K562 (cell line): ENCODE measurements around the gene MBD3. TPM values are rescaled to one million over a fixed set of nuclear protein-coding genes. Genes with fewer than 3 reads are reported as not detected.
A peak's percentile ranks its signal among the peaks of the same experiment; 100 is the strongest.

Source experiments
- ATAC-seq: fragments of 200-7000 bp; cut with Tn5 transposase; 3 replicates; pipeline ENCODE4 v1.9.1; 2020; ENCODE audit warnings: moderate library complexity
- BruUV-seq: library from RNA; stranded (reverse); fragments of 400-500 nt; replicated peaks from 2 replicates; lab custom pipeline; 2021; lab: Mats Ljungman, UMichigan
- CTCF ChIA-PET: fragments of 300-600 bp; formaldehyde crosslinking; extraction: SDS; loops from one replicate; lab custom pipeline; 2021; ENCODE audit warnings: low intra/inter-chr PET ratio; lab: Yijun Ruan, JAX
- POLR2A ChIA-PET: fragments of 300-600, 350-650 bp; sonication (Branson Sonifier 250); formaldehyde crosslinking; extraction: SDS; loops from one replicate; lab custom pipeline; 2021; ENCODE audit warnings: antibody characterized with exemption, inconsistent platforms; lab: Yijun Ruan, JAX
- DNase-seq, 4 experiments: peaks; one replicate each; pipeline versions ENCODE4 v3.0.0 to v3.0.0-alpha.2; 2011 to 2018; ENCODE audit warnings: low spot score in 3 of 4, mixed read lengths in 3 of 4; ENCODE audit errors: extremely low read depth in 1 of 4
- FAIRE-seq: peaks from 2 replicates; lab custom pipeline; 2011; peaks lifted over from hg19 to GRCh38; lab: Jason Lieb, UNC
- H2AFZ ChIP-seq: 2 replicates; pipeline ENCODE4 v1.6.0; 2011; ENCODE audit warnings: low read depth, low read length, control low read depth, inconsistent platforms
- H3K27ac ChIP-seq: fragments of 200-600 bp; 3 replicates; pipeline ENCODE4 v1.8.0; 2011; ENCODE audit warnings: low read depth, mild to moderate bottlenecking, control low read depth, inconsistent platforms, low read length, moderate library complexity, mixed read lengths; ENCODE audit errors: extremely low read depth
- H3K27me3 ChIP-seq, 2 experiments: fragments of 300-600 bp in 1 of 2; 2 replicates in 1 of 2; 3 replicates in 1 of 2; pipeline versions ENCODE4 v1.6.0 to v1.8.0; 2011; ENCODE audit warnings: inconsistent platforms in 2 of 2, low read length in 2 of 2, mild to moderate bottlenecking in 1 of 2, mixed read lengths in 1 of 2, moderate library complexity in 1 of 2; ENCODE audit not compliant: control insufficient read depth in 2 of 2, insufficient read depth in 2 of 2
- H3K36me3 ChIP-seq: fragments of 300-600 bp; 3 replicates; pipeline ENCODE4 v1.8.0; 2011; ENCODE audit warnings: mild to moderate bottlenecking, low read length, inconsistent platforms; ENCODE audit not compliant: control insufficient read depth, insufficient read depth
- H3K4me1 ChIP-seq, 2 experiments: fragments of 200-600 bp in 1 of 2; replicated peaks in 1 of 2; 2 replicates in 1 of 2; 3 replicates in 1 of 2; pipeline versions ENCODE4 v1.5.1 to v1.8.0; 2011; ENCODE audit warnings: inconsistent platforms in 2 of 2, low read length in 2 of 2, mild to moderate bottlenecking in 1 of 2, mixed read lengths in 1 of 2, moderate library complexity in 1 of 2; ENCODE audit not compliant: control insufficient read depth in 2 of 2, insufficient read depth in 2 of 2
- H3K4me2 ChIP-seq: 2 replicates; pipeline ENCODE4 v1.6.1; 2011; ENCODE audit warnings: low read length, control low read depth, inconsistent platforms, mixed read lengths; ENCODE audit not compliant: insufficient read depth
- H3K4me3 ChIP-seq: fragments of 200-600 bp; sonication (generic), shearing (Covaris generic); 2 replicates; pipeline ENCODE4 v1.5.1; 2016; ENCODE audit warnings: control low read depth, inconsistent platforms
- H3K79me2 ChIP-seq: fragments of 200-600 bp; 3 replicates; pipeline ENCODE4 v1.8.0; 2011; ENCODE audit warnings: low read length, inconsistent platforms; ENCODE audit not compliant: control insufficient read depth, insufficient read depth
- H3K9ac ChIP-seq, 2 experiments: 2 replicates each; pipeline versions ENCODE4 v1.6.0 to v1.6.1; 2011; ENCODE audit warnings: low read depth in 2 of 2, low read length in 2 of 2, control low read depth in 1 of 2, inconsistent platforms in 1 of 2, mild to moderate bottlenecking in 1 of 2, mixed read lengths in 1 of 2; ENCODE audit not compliant: insufficient read depth in 1 of 2
- H3K9me1 ChIP-seq: one replicate; pipeline ENCODE4 v1.6.0; 2011; ENCODE audit warnings: inconsistent platforms, mild to moderate bottlenecking, low read length, moderate library complexity; ENCODE audit not compliant: control insufficient read depth, insufficient read depth
- H3K9me3 ChIP-seq: replicated peaks from 2 replicates; pipeline ENCODE4 v1.5.1; 2011; ENCODE audit warnings: low read depth, low read length, inconsistent platforms; ENCODE audit not compliant: control insufficient read depth, insufficient read depth
- H4K20me1 ChIP-seq: replicated peaks from 2 replicates; pipeline ENCODE4 v1.6.1; 2011; ENCODE audit warnings: low read length, inconsistent platforms, mixed read lengths; ENCODE audit not compliant: control insufficient read depth, insufficient read depth
- BMI1 ChIP-seq: fragments of 150-350 bp; IDR thresholded peaks from 2 replicates; pipeline ENCODE4 v1.6.1; 2014; ENCODE audit warnings: low read length
- CEBPG ChIP-seq, 3 experiments: fragments of 200-800 bp in 1 of 3; sonication (Bioruptor generic) in 1 of 3; sonication (generic) in 1 of 3; formaldehyde crosslinking in 1 of 3; IDR thresholded peaks in 2 of 3; conservative IDR thresholded peaks in 1 of 3; 2 replicates each; pipeline versions ENCODE4 v1.6.1 to v1.8.0; 2016 to 2022; ENCODE audit warnings: missing compliant biosample characterization in 2 of 3, missing genetic modification characterization in 2 of 3, mild to moderate bottlenecking in 1 of 3, missing genetic modification reagents in 1 of 3
- CXXC5 ChIP-seq: fragments of 250-450 bp; sonication (Bioruptor Pico); IDR thresholded peaks from 2 replicates; pipeline ENCODE4 v1.8.0; 2022; ENCODE audit warnings: inconsistent platforms, mild to moderate bottlenecking, moderate library complexity
- FOXA1 ChIP-seq: fragments of 450-650 bp; IDR thresholded peaks from 2 replicates; pipeline ENCODE4 v1.6.1; 2016; ENCODE audit warnings: mild to moderate bottlenecking, borderline replicate concordance
- MED1 ChIP-seq: sonication (generic); formaldehyde crosslinking; IDR thresholded peaks from 2 replicates; pipeline ENCODE4 v1.8.1; 2023; ENCODE audit warnings: missing genetic modification reagents, borderline replicate concordance
- NELFE ChIP-seq: IDR thresholded peaks from 2 replicates; pipeline ENCODE4 v1.6.1; 2011; ENCODE audit warnings: mild to moderate bottlenecking; ENCODE audit not compliant: insufficient read depth, insufficient read length
- RB1 ChIP-seq: fragments of 450-650 bp; IDR thresholded peaks from 2 replicates; pipeline ENCODE4 v1.6.1; 2017; ENCODE audit warnings: low read depth, mild to moderate bottlenecking
- RBM17 ChIP-seq: fragments of 200-400 bp; formaldehyde crosslinking; IDR thresholded peaks from 2 replicates; pipeline ENCODE4 v1.6.1; 2017; ENCODE audit warnings: low read depth, mild to moderate bottlenecking, low read length, borderline replicate concordance
- SMARCA5 ChIP-seq: fragments of 450-650 bp; IDR thresholded peaks from 2 replicates; pipeline ENCODE4 v1.6.1; 2016
- SMC3 ChIP-seq: conservative IDR thresholded peaks from 2 replicates; pipeline ENCODE4 v1.6.1; 2011; ENCODE audit warnings: low read depth, low read length, improper control_type of control experiment; ENCODE audit not compliant: insufficient read depth
- ZFP36 ChIP-seq: fragments of 150-350 bp; IDR thresholded peaks from 2 replicates; pipeline ENCODE4 v1.6.1; 2018; ENCODE audit warnings: low read length, low read depth; ENCODE audit not compliant: partially characterized antibody
- ZNF217 ChIP-seq: sonication (generic); formaldehyde crosslinking; IDR thresholded peaks from 2 replicates; pipeline ENCODE4 v1.8.0; 2022; ENCODE audit warnings: mild to moderate bottlenecking, missing genetic modification reagents
- ZNF384 ChIP-seq: IDR thresholded peaks from 2 replicates; pipeline ENCODE4 v1.6.1; 2012; ENCODE audit warnings: low read depth, low read length, improper control_type of control experiment
- ZNF445 ChIP-seq: fragments of 250-450 bp; sonication (Bioruptor Pico); IDR thresholded peaks from 2 replicates; pipeline ENCODE4 v1.4.0; 2020; ENCODE audit warnings: low read depth, mild to moderate bottlenecking, moderate library complexity
- whole genome bisulfite sequencing: fragments of 100-300 bp; shearing (Covaris generic); methylation state at CpG from one replicate; pipeline ENCODE4 v1.1.6; 2016; ENCODE audit warnings: low coverage, mixed read lengths; ENCODE audit not compliant: insufficient coverage; ENCODE audit errors: missing lambda C conversion rate; 5-methylcytosine and 5-hydroxymethylcytosine counted together
- in situ Hi-C: fragments of 300-500 bp; cut with MboI; formaldehyde crosslinking; loops from 4 replicates; pipeline ENCODE4 v1.15.0; 2018; ENCODE audit warnings: inconsistent platforms, mixed read lengths
- intact Hi-C: fragments of 100-400 bp; cut with micrococcal nuclease; formaldehyde crosslinking; loops from 2 replicates; pipeline ENCODE4 v1.14.2; 2022
- polyA plus RNA-seq, 8 experiments: library from polyadenylated mRNA; depleted of rRNA in 4 of 8; stranded (reverse) in 5 of 8; unstranded in 3 of 8; fragments of >200 nt; fragmentation: Nextera tagmentation in 2 of 8; fragmentation: Illumina TruSeq in 1 of 8; extraction: Ambion mirVana in 2 of 8; extraction: Trizol in 1 of 8; gene quantifications; 2 replicates each; pipeline versions ENCODE4 v1.2.1 to v1.2.3, GENCODE V29; 2011 to 2014; ENCODE audit warnings: inconsistent platforms in 1 of 8, missing spikeins in 1 of 8
- total RNA-seq, 7 experiments: library from RNA; depleted of rRNA in 6 of 7; stranded (reverse); fragments of >200 nt in 6 of 7; fragmentation: Illumina TruSeq in 2 of 7; extraction: Trizol in 2 of 7; gene quantifications; 2 replicates each; pipeline versions ENCODE4 v1.2.1 to v1.2.3, GENCODE V29; 2011 to 2021; ENCODE audit warnings: low replicate concordance in 1 of 7
- TF ChIP-seq, protein P1 (sequence below): fragments of 200-800 bp; sonication (Bioruptor generic); IDR thresholded peaks from 2 replicates; pipeline ENCODE4 v1.6.1; 2017; ENCODE audit warnings: missing genetic modification characterization, missing compliant biosample characterization
- TF ChIP-seq, protein P2 (sequence below): fragments of 250-450 bp; sonication (Bioruptor Pico); IDR thresholded peaks from 2 replicates; pipeline ENCODE4 v1.5.0; 2022; ENCODE audit warnings: mild to moderate bottlenecking

MBD3 gene
- total and polyA plus RNA-seq, 9 of the 15 experiments (the other 6 are each of a cell fraction or from before 2014, with no cell fraction given) = 0.24 to 137 (median 30.9) TPM

DNA sequence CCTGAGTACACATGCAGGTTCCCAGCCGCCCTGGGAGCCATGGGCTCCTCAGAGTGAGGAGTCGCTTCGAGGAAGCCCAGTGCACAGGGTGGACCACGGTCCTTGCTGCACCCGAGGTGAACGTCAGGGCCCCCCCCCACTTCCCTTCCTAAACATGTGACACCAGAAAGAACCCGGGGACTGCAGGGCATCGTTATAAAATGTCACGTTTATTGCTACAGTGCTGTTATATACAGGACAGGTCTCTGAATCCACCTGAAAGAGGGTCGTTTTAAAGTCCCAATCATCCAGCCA, 16.4 kb upstream of the MBD3 start:
- ChIA-PET POLR2A (interaction anchor here (0.7 kb wide), 1 partner anchor 1171 kb away, joined by 3 read pairs; no protein-coding TSS in a partner anchor), CTCF (no interaction called here)
- no peak overlapping the region for H3K4me3 ChIP-seq
- intact Hi-C loops (loop anchor here (5.0 to 10.0 kb wide), 3 partner anchors 43 to 158 kb away; partner anchors contain the start of gene TCF3), in situ Hi-C loops (no loop called here)
- BruUV-seq = no TSS peak
- FAIRE-seq = peak; percentile 42
- H3K9me3 ChIP-seq = no peaks in the 10 kb centered on the region
- H3K4me1 ChIP-seq = peaks cover 4 to 62% of the 10 kb centered on the region in 2 experiments; a peak in 4 of 5 replicates
- H3K27me3 ChIP-seq = no peaks in the 10 kb centered on the region
- no peak overlapping the region for H3K4me2 ChIP-seq
- no peak for ATAC-seq
- no peak overlapping the region for H3K27ac ChIP-seq
- TF ChIP-seq RB1 = no peak
- no peak for TF ChIP-seq ZNF384
- no peak for TF ChIP-seq SMC3
- TF ChIP-seq CEBPG (CRISPR knock-in tag; IDR thresholded peaks at IDR 0.05) = no peak
- TF ChIP-seq CEBPG (tag; conservative IDR thresholded peaks at IDR 0.05 in 1 of 2, IDR thresholded peaks at IDR 0.05 in 1 of 2) = no peak
- no peak for TF ChIP-seq ZNF217 (CRISPR knock-in tag)
- TF ChIP-seq RBM17 = no peak
- TF ChIP-seq FOXA1 = no peak
- no peak for TF ChIP-seq MED1 (CRISPR knock-in tag)
- no peak for TF ChIP-seq ZNF445
- TF ChIP-seq NELFE = no peak
- no peak for TF ChIP-seq BMI1
- TF ChIP-seq, protein P1, sequence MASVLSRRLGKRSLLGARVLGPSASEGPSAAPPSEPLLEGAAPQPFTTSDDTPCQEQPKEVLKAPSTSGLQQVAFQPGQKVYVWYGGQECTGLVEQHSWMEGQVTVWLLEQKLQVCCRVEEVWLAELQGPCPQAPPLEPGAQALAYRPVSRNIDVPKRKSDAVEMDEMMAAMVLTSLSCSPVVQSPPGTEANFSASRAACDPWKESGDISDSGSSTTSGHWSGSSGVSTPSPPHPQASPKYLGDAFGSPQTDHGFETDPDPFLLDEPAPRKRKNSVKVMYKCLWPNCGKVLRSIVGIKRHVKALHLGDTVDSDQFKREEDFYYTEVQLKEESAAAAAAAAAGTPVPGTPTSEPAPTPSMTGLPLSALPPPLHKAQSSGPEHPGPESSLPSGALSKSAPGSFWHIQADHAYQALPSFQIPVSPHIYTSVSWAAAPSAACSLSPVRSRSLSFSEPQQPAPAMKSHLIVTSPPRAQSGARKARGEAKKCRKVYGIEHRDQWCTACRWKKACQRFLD (CRISPR knock-in tag) = no peak
- TF ChIP-seq SMARCA5 = no peak
- TF ChIP-seq, protein P2, sequence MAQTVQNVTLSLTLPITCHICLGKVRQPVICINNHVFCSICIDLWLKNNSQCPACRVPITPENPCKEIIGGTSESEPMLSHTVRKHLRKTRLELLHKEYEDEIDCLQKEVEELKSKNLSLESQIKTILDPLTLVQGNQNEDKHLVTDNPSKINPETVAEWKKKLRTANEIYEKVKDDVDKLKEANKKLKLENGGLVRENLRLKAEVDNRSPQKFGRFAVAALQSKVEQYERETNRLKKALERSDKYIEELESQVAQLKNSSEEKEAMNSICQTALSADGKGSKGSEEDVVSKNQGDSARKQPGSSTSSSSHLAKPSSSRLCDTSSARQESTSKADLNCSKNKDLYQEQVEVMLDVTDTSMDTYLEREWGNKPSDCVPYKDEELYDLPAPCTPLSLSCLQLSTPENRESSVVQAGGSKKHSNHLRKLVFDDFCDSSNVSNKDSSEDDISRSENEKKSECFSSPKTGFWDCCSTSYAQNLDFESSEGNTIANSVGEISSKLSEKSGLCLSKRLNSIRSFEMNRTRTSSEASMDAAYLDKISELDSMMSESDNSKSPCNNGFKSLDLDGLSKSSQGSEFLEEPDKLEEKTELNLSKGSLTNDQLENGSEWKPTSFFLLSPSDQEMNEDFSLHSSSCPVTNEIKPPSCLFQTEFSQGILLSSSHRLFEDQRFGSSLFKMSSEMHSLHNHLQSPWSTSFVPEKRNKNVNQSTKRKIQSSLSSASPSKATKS (CRISPR knock-in tag) = no peak
- TF ChIP-seq ZFP36 = no peak
- TF ChIP-seq CXXC5 (CRISPR knock-in tag) = no peak
- H3K36me3 ChIP-seq = peaks cover 45% of the 10 kb centered on the region; the same call in 2 of the 3 replicates
- H3K9me1 ChIP-seq = no peaks in the 10 kb centered on the region
- no peak overlapping the region for H2AFZ ChIP-seq
- H3K9ac ChIP-seq = peak overlapping the region in 1 of 2 experiments; percentile 19; a peak in 1 of 4 replicates
- H3K79me2 ChIP-seq = peaks cover 13% of the 10 kb centered on the region
- DNase-seq = no peak
- 33% methylated on average over 7 of the region's 10 CpGs for WGBS
- H4K20me1 ChIP-seq = no peaks in the 10 kb centered on the region
